Liver (tissue), 9 donors: ENCODE measurements around the gene ORM2. TPM values are rescaled to one million over a fixed set of nuclear protein-coding genes. Genes with fewer than 3 reads are reported as not detected.

ENCODE experiments used
- DNase-seq: peaks from one replicate; pipeline ENCODE4 v3.0.0-alpha.2; 2017; ENCODE audit warnings: low spot score
- H3K27ac ChIP-seq, 2 donors: one replicate each; pipeline ENCODE4 v1.7.0; 2013; ENCODE audit warnings: inconsistent platforms in 2 of 2, low read length in 2 of 2, control low read depth in 1 of 2, low read depth in 1 of 2, mild to moderate bottlenecking in 1 of 2
- H3K27me3 ChIP-seq, 4 donors: one replicate each; pipeline versions ENCODE4 v1.6.1 to v1.7.0; 2013; ENCODE audit warnings: low read length in 3 of 4, inconsistent platforms in 1 of 4, mild to moderate bottlenecking in 1 of 4, moderate library complexity in 1 of 4; ENCODE audit not compliant: control insufficient read depth in 4 of 4, insufficient read depth in 4 of 4
- H3K36me3 ChIP-seq, 4 donors: one replicate each; pipeline versions ENCODE4 v1.6.1 to v1.7.0; 2013; ENCODE audit warnings: low read length in 3 of 4, mild to moderate bottlenecking in 3 of 4, low read depth in 1 of 4, moderate library complexity in 1 of 4; ENCODE audit not compliant: control insufficient read depth in 4 of 4, insufficient read depth in 3 of 4
- H3K4me1 ChIP-seq, 4 donors: one replicate each; pipeline versions ENCODE4 v1.6.1 to v1.7.0; 2013; ENCODE audit warnings: low read length in 3 of 4, mild to moderate bottlenecking in 3 of 4, moderate library complexity in 1 of 4; ENCODE audit not compliant: control insufficient read depth in 4 of 4, insufficient read depth in 4 of 4
- H3K4me3 ChIP-seq, 3 donors: one replicate each; pipeline versions ENCODE4 v1.6.1 to v1.7.0; 2013; ENCODE audit warnings: low read length in 3 of 3, control low read depth in 1 of 3, low read depth in 1 of 3, mild to moderate bottlenecking in 1 of 3
- H3K9ac ChIP-seq, 2 donors: one replicate each; pipeline ENCODE4 v1.7.0; 2013; ENCODE audit warnings: low read length in 2 of 2, mild to moderate bottlenecking in 2 of 2, moderate library complexity in 2 of 2, control low read depth in 1 of 2, low read depth in 1 of 2
- H3K9me3 ChIP-seq, 4 donors: one replicate each; pipeline versions ENCODE4 v1.6.1 to v1.7.0; 2013; ENCODE audit warnings: low read length in 3 of 4; ENCODE audit not compliant: control insufficient read depth in 4 of 4
- ATF3 ChIP-seq: IDR thresholded peaks from 2 replicates; pipeline ENCODE4 v1.6.1; 2016; ENCODE audit warnings: antibody characterized with exemption
- CTCF ChIP-seq: fragments of 150-350 bp; IDR thresholded peaks from 2 replicates; pipeline ENCODE4 v1.5.1; 2017; ENCODE audit warnings: improper control_type of control experiment, low read depth, low read length; ENCODE audit not compliant: missing input control
- FOXA1 ChIP-seq: IDR thresholded peaks from 2 replicates; pipeline ENCODE4 v1.6.1; 2016; ENCODE audit warnings: antibody characterized with exemption
- FOXA2 ChIP-seq: IDR thresholded peaks from 2 replicates; pipeline ENCODE4 v1.6.1; 2016; ENCODE audit warnings: antibody characterized with exemption
- GABPA ChIP-seq, 2 donors: IDR thresholded peaks in 1 of 2; conservative IDR thresholded peaks in 1 of 2; 2 replicates each; pipeline ENCODE4 v1.6.1; 2016; ENCODE audit warnings: antibody characterized with exemption in 2 of 2, mild to moderate bottlenecking in 1 of 2, moderate library complexity in 1 of 2
- HNF4A ChIP-seq, 2 donors: conservative IDR thresholded peaks; 2 replicates each; pipeline ENCODE4 v1.6.1; 2016; ENCODE audit warnings: antibody characterized with exemption in 2 of 2, mild to moderate bottlenecking in 2 of 2
- HNF4G ChIP-seq: IDR thresholded peaks from 2 replicates; pipeline ENCODE4 v1.6.1; 2016; ENCODE audit warnings: antibody characterized with exemption
- JUND ChIP-seq, 2 donors: IDR thresholded peaks; 2 replicates each; pipeline ENCODE4 v1.6.1; 2016; ENCODE audit warnings: antibody characterized with exemption in 2 of 2
- MAX ChIP-seq: IDR thresholded peaks from 2 replicates; pipeline ENCODE4 v1.6.1; 2016; ENCODE audit warnings: antibody characterized with exemption
- NR2F2 ChIP-seq: IDR thresholded peaks from 2 replicates; pipeline ENCODE4 v1.6.1; 2016; ENCODE audit warnings: antibody characterized with exemption
- RAD21 ChIP-seq, 2 donors: IDR thresholded peaks; 2 replicates each; pipeline ENCODE4 v1.6.1; 2016; ENCODE audit warnings: antibody characterized with exemption in 2 of 2, mild to moderate bottlenecking in 2 of 2
- RXRA ChIP-seq, 2 donors: IDR thresholded peaks; 2 replicates each; pipeline ENCODE4 v1.6.1; 2017 to 2018; ENCODE audit warnings: antibody characterized with exemption in 2 of 2, mild to moderate bottlenecking in 1 of 2
- SP1 ChIP-seq: IDR thresholded peaks from 2 replicates; pipeline ENCODE4 v1.6.1; 2018; ENCODE audit warnings: antibody characterized with exemption, mild to moderate bottlenecking
- TAF1 ChIP-seq: conservative IDR thresholded peaks from 2 replicates; pipeline ENCODE4 v1.6.1; 2016; ENCODE audit warnings: antibody characterized with exemption, mild to moderate bottlenecking
- YY1 ChIP-seq: IDR thresholded peaks from 2 replicates; pipeline ENCODE4 v1.6.1; 2016; ENCODE audit warnings: antibody characterized with exemption, mild to moderate bottlenecking
- ZBTB33 ChIP-seq: IDR thresholded peaks from 2 replicates; pipeline ENCODE4 v1.6.1; 2016; ENCODE audit warnings: antibody characterized with exemption
- WGBS: extraction: QIAGEN DNeasy Blood & Tissue Kit; methylation state at CpG from one replicate; pipeline ENCODE4 v1.1.7; 2013; 5-methylcytosine and 5-hydroxymethylcytosine counted together
- polyA plus RNA-seq, 2 donors: library from polyadenylated mRNA; stranded (reverse) in 1 of 2; unstranded in 1 of 2; fragments of 200-250 nt in 1 of 2; fragments of >200 nt in 1 of 2; fragmentation: Nextera tagmentation in 1 of 2; extraction: Ambion mirVana in 1 of 2; gene quantifications; one replicate each; pipeline versions ENCODE4 v1.2.1 to v1.2.3, GENCODE V29; 2013 to 2015
- total RNA-seq, 2 donors: library from RNA; depleted of rRNA; stranded (reverse); fragments of >200 nt; gene quantifications; one replicate each; pipeline ENCODE4 v1.2.3, GENCODE V29; 2014
- donor health status: healthy.
- donor health status: healthy.
- donor health status: healthy.
- donor health status: healthy.
- donor health status: healthy.

The ORM2 gene
- total and polyA plus RNA-seq, 4 donors: 276 to 7,373 (median 5,310) TPM

- Histone ChIP-seq H3K4me3 (no peak overlapping the region), H3K9me3 (no peaks in the 10 kb centered on the region), H3K27ac (peak overlapping the region; percentile 10 to 65), H3K4me1 (peaks cover 3 to 34% (median 31%) of the 10 kb centered on the region in 4 donors), H3K27me3 (no peaks in the 10 kb centered on the region), H3K36me3 (peaks cover 6 to 18% (median 12%) of the 10 kb centered on the region in 4 donors), H3K9ac (no peak overlapping the region)
- TF ChIP-seq RAD21 (IDR thresholded peaks at IDR 0.05) (no peak), HNF4A (conservative IDR thresholded peaks at IDR 0.05) (no peak), NR2F2 (no peak), RXRA (IDR thresholded peaks at IDR 0.05) (no peak), FOXA2 (no peak), YY1 (no peak), HNF4G (no peak), TAF1 (no peak), GABPA (IDR thresholded peaks at IDR 0.05 in 1 of 2, conservative IDR thresholded peaks at IDR 0.05 in 1 of 2) (no peak), ATF3 (no peak), SP1 (no peak), CTCF (no peak), MAX (no peak)
- DNase-seq: no peak
- 93% methylated on average over 14 of the region's 14 CpGs for WGBS
Observed at GRCh38 chr9:114367772-114368569, 38.3 kb downstream of the ORM2 start.

- peaks cover 6 to 30% (median 15%) of the 10 kb centered on the region in 4 donors for H3K36me3 ChIP-seq
- peaks cover 3 to 25% (median 18%) of the 10 kb centered on the region in 4 donors for H3K4me1 ChIP-seq
- 92% methylated on average over 9 of the region's 9 CpGs for WGBS
- no peak overlapping the region for H3K4me3 ChIP-seq
- H3K27ac ChIP-seq: peak overlapping the region in 1 of 2 donors; percentile 48
- DNase-seq: no peak
- no peaks in the 10 kb centered on the region for H3K9me3 ChIP-seq
- H3K9ac ChIP-seq: no peak overlapping the region
- no peak for TF ChIP-seq FOXA1
- TF ChIP-seq SP1: no peak
- no peak for TF ChIP-seq ZBTB33
- no peak for TF ChIP-seq YY1
- no peak for TF ChIP-seq GABPA (IDR thresholded peaks at IDR 0.05 in 1 of 2, conservative IDR thresholded peaks at IDR 0.05 in 1 of 2)
- TF ChIP-seq NR2F2: no peak
- no peak for TF ChIP-seq FOXA2
- no peak for TF ChIP-seq JUND (IDR thresholded peaks at IDR 0.05)
- TF ChIP-seq HNF4A (conservative IDR thresholded peaks at IDR 0.05): no peak
- no peak for TF ChIP-seq HNF4G
- TF ChIP-seq RXRA (IDR thresholded peaks at IDR 0.05): no peak
- no peak for TF ChIP-seq MAX
- no peaks in the 10 kb centered on the region for H3K27me3 ChIP-seq
Observed at GRCh38 chr9:114369216-114370130, 39.8 kb downstream of the ORM2 start.
